Activated naive CD4-positive, alpha-beta T cell (primary cell): Measurements from ENCODE around the gene STX4.
A peak's percentile ranks its signal among the peaks of the same experiment; 100 is the strongest.

Source experiments
- DNase-seq, 4 experiments: peaks; one replicate each; lab custom pipeline; 2025; lab: John Stamatoyannopoulos, UW

The STX4 gene

GRCh38 chr16:31020536-31020935 is 12.8 kb upstream of the STX4 start:
- DNase-seq = no peak

GRCh38 chr16:31022544-31023251 is 10.7 kb upstream of the STX4 start:
- no peak for DNase-seq

GRCh38 chr16:31023252-31023602 is 10.1 kb upstream of the STX4 start:
- no peak for DNase-seq

GRCh38 chr16:31023627-31024226 is 9.6 kb upstream of the STX4 start:
- no peak for DNase-seq

- DNase-seq = no peak
These were observed 8.0 kb upstream of the STX4 start for GRCh38 chr16:31025339-31025738.

- DNase-seq = no peak
These were observed 4.1 kb upstream of the STX4 start for GRCh38 chr16:31029272-31029671.

- no peak for DNase-seq
These were observed 2.1 kb upstream of the STX4 start for GRCh38 chr16:31031276-31031675.

- peak; percentile 62 to 81 (median 69) for DNase-seq
These were observed 543 bp downstream of the STX4 start for GRCh38 chr16:31033709-31034492.

GRCh38 chr16:31036691-31037090 is 3.3 kb downstream of the STX4 start:
- DNase-seq = no peak

- no peak for DNase-seq
These were observed 5.6 kb downstream of the STX4 start for GRCh38 chr16:31038993-31039392.

GRCh38 chr16:31042866-31043265 is 9.5 kb downstream of the STX4 start:
- no peak for DNase-seq

GRCh38 chr16:31043352-31043751 is 10.0 kb downstream of the STX4 start:
- DNase-seq = no peak

GRCh38 chr16:31043898-31044481 is 10.6 kb downstream of the STX4 start:
- DNase-seq = no peak

GRCh38 chr16:31050280-31051030 is 17.1 kb downstream of the STX4 start:
- no peak for DNase-seq

GRCh38 chr16:31052114-31052513 is 18.8 kb downstream of the STX4 start:
- DNase-seq = no peak

GRCh38 chr16:31055613-31056012 is 22.3 kb downstream of the STX4 start:
- DNase-seq = no peak

GRCh38 chr16:31061126-31061812 is 27.9 kb downstream of the STX4 start:
- no peak for DNase-seq

- no peak for DNase-seq
These were observed 28.6 kb downstream of the STX4 start for GRCh38 chr16:31061813-31062440.

GRCh38 chr16:31063495-31063842 is 30.1 kb downstream of the STX4 start:
- DNase-seq = no peak

GRCh38 chr16:31063843-31064611 is 30.7 kb downstream of the STX4 start:
- DNase-seq = no peak
